Measurements from ENCODE around the gene OR51M1.

GRCh38 chr11:5339771-5340322, 43.8 kb upstream of the OR51M1 start:
- TF ChIP-seq CTCF (IDR thresholded peaks at IDR 0.05; ENCODE audit: low read length), result no peak
- TF ChIP-seq EZH2phosphoT487 (IDR thresholded peaks at IDR 0.05; ENCODE audit: low read length), result no peak

Measured in MM.1S (cell line).